WTC11 (cell line): ENCODE measurements around the gene DAG1. TPM values are rescaled to one million over a fixed set of nuclear protein-coding genes. Genes with fewer than 3 reads are reported as not detected.

Experiments used
- ATAC-seq: fragments of 200-7000 bp; cut with Tn5 transposase; 2 replicates; pipeline ENCODE4 v1.10.0; 2021; ENCODE audit warnings: mild to moderate bottlenecking, moderate library complexity
- CTCF ChIA-PET: fragments of 300-600 bp; sonication (Branson Sonifier 250); formaldehyde crosslinking; loops from one replicate; lab custom pipeline; 2021; ENCODE audit warnings: antibody characterized with exemption; lab: Charles Lee
- POLR2A ChIA-PET: fragments of 350-600 bp; sonication (Branson Sonifier 250); formaldehyde crosslinking; loops from one replicate; lab custom pipeline; 2021; ENCODE audit warnings: antibody characterized with exemption; lab: Charles Lee
- DNase-seq: peaks from one replicate; pipeline ENCODE4 v3.0.0; 2021; ENCODE audit warnings: low spot score
- H3K27ac Mint-ChIP-seq: 2 replicates; pipeline ENCODE4 v1.8.0; 2021; ENCODE audit warnings: mixed read lengths
- H3K27me3 Mint-ChIP-seq: 2 replicates; pipeline ENCODE4 v1.8.0; 2021; ENCODE audit warnings: low read depth, mild to moderate bottlenecking, moderate library complexity, mixed read lengths
- H3K36me3 Mint-ChIP-seq: 2 replicates; pipeline ENCODE4 v1.8.0; 2021; ENCODE audit warnings: mixed read lengths
- H3K4me1 Mint-ChIP-seq: 2 replicates; pipeline ENCODE4 v1.8.0; 2022; ENCODE audit warnings: mixed read lengths
- H3K4me3 Mint-ChIP-seq: 2 replicates; pipeline ENCODE4 v1.8.0; 2021; ENCODE audit warnings: mild to moderate bottlenecking, moderate library complexity, mixed read lengths
- H3K9me3 Mint-ChIP-seq: 2 replicates; pipeline ENCODE4 v1.8.0; 2021; ENCODE audit warnings: mixed read lengths
- ATF2 ChIP-seq: sonication (generic); formaldehyde crosslinking; IDR thresholded peaks from 2 replicates; pipeline ENCODE4 v1.8.1; 2022; ENCODE audit warnings: low read depth, missing genetic modification reagents, borderline replicate concordance
- CDX4 ChIP-seq: fragments of 250-450 bp; sonication (Bioruptor Pico); IDR thresholded peaks from 2 replicates; pipeline ENCODE4 v1.9.0; 2021; ENCODE audit warnings: moderate library complexity, mild to moderate bottlenecking, inconsistent platforms, borderline replicate concordance
- E2F4 ChIP-seq: sonication (generic); formaldehyde crosslinking; IDR thresholded peaks from 2 replicates; pipeline ENCODE4 v1.8.1; 2022; ENCODE audit warnings: low read depth, mild to moderate bottlenecking, moderate library complexity, missing genetic modification reagents, borderline replicate concordance
- ELF4 ChIP-seq: sonication (generic); formaldehyde crosslinking; IDR thresholded peaks from 2 replicates; pipeline ENCODE4 v1.8.1; 2022; ENCODE audit warnings: low read depth, mild to moderate bottlenecking, moderate library complexity, missing genetic modification reagents
- FOXJ3 ChIP-seq: sonication (generic); formaldehyde crosslinking; IDR thresholded peaks from 2 replicates; pipeline ENCODE4 v1.9.0; 2021; ENCODE audit warnings: missing genetic modification reagents, mild to moderate bottlenecking, borderline replicate concordance
- FOXP1 ChIP-seq: sonication (generic); formaldehyde crosslinking; IDR thresholded peaks from 2 replicates; pipeline ENCODE4 v1.8.0; 2022; ENCODE audit warnings: missing genetic modification reagents, mild to moderate bottlenecking, moderate library complexity, borderline replicate concordance
- GRHL2 ChIP-seq: fragments of 250-450 bp; sonication (Bioruptor Pico); IDR thresholded peaks from 2 replicates; pipeline ENCODE4 v1.8.0; 2022; ENCODE audit warnings: mild to moderate bottlenecking, moderate library complexity; ENCODE audit not compliant: insufficient replicate concordance, severe bottlenecking
- HMGA2 ChIP-seq: fragments of 250-450 bp; sonication (Bioruptor Pico); IDR thresholded peaks from 2 replicates; pipeline ENCODE4 v1.4.0; 2021; ENCODE audit warnings: mild to moderate bottlenecking, moderate library complexity
- MAX ChIP-seq: sonication (generic); formaldehyde crosslinking; IDR thresholded peaks from 2 replicates; pipeline ENCODE4 v1.8.0; 2022; ENCODE audit warnings: mild to moderate bottlenecking, missing genetic modification reagents
- MLX ChIP-seq: sonication (generic); formaldehyde crosslinking; IDR thresholded peaks from 2 replicates; pipeline ENCODE4 v1.8.1; 2023; ENCODE audit warnings: mild to moderate bottlenecking, missing genetic modification reagents, moderate library complexity
- SOX15 ChIP-seq: fragments of 250-450 bp; sonication (Bioruptor Pico); IDR thresholded peaks from 2 replicates; pipeline ENCODE4 v1.9.0; 2021; ENCODE audit warnings: mild to moderate bottlenecking
- TEAD1 ChIP-seq: sonication (generic); formaldehyde crosslinking; IDR thresholded peaks from 2 replicates; pipeline ENCODE4 v1.8.0; 2022; ENCODE audit warnings: mild to moderate bottlenecking, missing genetic modification reagents
- ZNF263 ChIP-seq: sonication (generic); formaldehyde crosslinking; IDR thresholded peaks from 2 replicates; pipeline ENCODE4 v1.8.1; 2022; ENCODE audit warnings: low read depth, mild to moderate bottlenecking, moderate library complexity, missing genetic modification reagents
- ZNF671 ChIP-seq: fragments of 250-450 bp; sonication (Bioruptor Pico); IDR thresholded peaks from 2 replicates; pipeline ENCODE4 v1.8.0; 2021; ENCODE audit warnings: mild to moderate bottlenecking
- total RNA-seq: library from RNA; stranded (reverse); gene quantifications from 3 replicates; pipeline ENCODE4 v1.2.3, GENCODE V29; 2021
- TF ChIP-seq, protein P1 (sequence below): sonication (generic); formaldehyde crosslinking; IDR thresholded peaks from 2 replicates; pipeline ENCODE4 v1.8.1; 2023; ENCODE audit warnings: mild to moderate bottlenecking, missing genetic modification reagents, borderline replicate concordance

Gene DAG1
- total RNA-seq, 1 experiment from 2014 or later: 115 TPM

DNA sequence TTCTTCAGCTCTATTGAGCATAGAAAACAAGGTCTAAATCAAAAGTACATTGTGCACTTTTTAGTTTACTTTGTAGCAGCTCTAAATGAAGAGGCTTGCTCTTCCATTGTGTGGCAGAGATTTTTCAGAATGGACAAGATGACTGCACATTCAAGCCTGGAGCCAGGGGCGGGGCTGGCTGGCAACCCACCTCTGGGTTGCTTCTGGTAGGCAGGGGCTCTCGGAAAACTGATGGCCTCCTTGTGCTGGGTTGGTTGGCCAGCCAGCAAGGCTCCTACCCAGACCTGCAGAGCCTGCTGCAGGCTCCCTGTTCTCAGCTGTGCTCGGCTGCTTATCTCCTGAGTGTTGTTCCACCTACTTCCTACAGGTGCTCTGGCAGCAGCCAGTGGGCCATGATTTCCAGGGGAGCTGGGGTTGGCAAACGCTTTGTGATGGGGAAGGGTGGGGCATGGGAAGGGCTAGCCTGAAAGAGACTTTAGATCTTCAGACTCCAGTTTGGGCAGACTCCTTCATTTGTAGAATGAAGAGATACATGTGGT, 93.0 kb downstream of the DAG1 start:
- ATAC-seq (peak; percentile 98), DNase-seq (peak; percentile 47)
- POLR2A ChIA-PET: no interaction called here
- CTCF ChIA-PET: interaction anchor here (0.5 to 4.7 kb wide), 20 partner anchors 9 to 1022 kb away, joined by 3 to 56 read pairs (median 3); partner anchors contain the start of gene BSN
- Mint-ChIP-seq H3K27me3 (no peaks in the 10 kb centered on the region; the same call in 1 of the 2 replicates), H3K27ac (no peak overlapping the region), H3K4me3 (no peak overlapping the region), H3K36me3 (no peaks in the 10 kb centered on the region)
- TF ChIP-seq GRHL2 (CRISPR knock-in tag) (no peak), E2F4 (CRISPR knock-in tag) (no peak), MLX (CRISPR knock-in tag) (no peak), CDX4 (no peak), TEAD1 (CRISPR knock-in tag) (no peak)
- TF ChIP-seq, protein P1, sequence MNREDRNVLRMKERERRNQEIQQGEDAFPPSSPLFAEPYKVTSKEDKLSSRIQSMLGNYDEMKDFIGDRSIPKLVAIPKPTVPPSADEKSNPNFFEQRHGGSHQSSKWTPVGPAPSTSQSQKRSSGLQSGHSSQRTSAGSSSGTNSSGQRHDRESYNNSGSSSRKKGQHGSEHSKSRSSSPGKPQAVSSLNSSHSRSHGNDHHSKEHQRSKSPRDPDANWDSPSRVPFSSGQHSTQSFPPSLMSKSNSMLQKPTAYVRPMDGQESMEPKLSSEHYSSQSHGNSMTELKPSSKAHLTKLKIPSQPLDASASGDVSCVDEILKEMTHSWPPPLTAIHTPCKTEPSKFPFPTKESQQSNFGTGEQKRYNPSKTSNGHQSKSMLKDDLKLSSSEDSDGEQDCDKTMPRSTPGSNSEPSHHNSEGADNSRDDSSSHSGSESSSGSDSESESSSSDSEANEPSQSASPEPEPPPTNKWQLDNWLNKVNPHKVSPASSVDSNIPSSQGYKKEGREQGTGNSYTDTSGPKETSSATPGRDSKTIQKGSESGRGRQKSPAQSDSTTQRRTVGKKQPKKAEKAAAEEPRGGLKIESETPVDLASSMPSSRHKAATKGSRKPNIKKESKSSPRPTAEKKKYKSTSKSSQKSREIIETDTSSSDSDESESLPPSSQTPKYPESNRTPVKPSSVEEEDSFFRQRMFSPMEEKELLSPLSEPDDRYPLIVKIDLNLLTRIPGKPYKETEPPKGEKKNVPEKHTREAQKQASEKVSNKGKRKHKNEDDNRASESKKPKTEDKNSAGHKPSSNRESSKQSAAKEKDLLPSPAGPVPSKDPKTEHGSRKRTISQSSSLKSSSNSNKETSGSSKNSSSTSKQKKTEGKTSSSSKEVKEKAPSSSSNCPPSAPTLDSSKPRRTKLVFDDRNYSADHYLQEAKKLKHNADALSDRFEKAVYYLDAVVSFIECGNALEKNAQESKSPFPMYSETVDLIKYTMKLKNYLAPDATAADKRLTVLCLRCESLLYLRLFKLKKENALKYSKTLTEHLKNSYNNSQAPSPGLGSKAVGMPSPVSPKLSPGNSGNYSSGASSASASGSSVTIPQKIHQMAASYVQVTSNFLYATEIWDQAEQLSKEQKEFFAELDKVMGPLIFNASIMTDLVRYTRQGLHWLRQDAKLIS (CRISPR knock-in tag): no peak
- TF ChIP-seq, all 79 proteins: peak for 0
- Mint-ChIP-seq H3K9me3 (peaks cover 7% of the 10 kb centered on the region), H3K4me1 (no peaks in the 10 kb centered on the region)

DNA sequence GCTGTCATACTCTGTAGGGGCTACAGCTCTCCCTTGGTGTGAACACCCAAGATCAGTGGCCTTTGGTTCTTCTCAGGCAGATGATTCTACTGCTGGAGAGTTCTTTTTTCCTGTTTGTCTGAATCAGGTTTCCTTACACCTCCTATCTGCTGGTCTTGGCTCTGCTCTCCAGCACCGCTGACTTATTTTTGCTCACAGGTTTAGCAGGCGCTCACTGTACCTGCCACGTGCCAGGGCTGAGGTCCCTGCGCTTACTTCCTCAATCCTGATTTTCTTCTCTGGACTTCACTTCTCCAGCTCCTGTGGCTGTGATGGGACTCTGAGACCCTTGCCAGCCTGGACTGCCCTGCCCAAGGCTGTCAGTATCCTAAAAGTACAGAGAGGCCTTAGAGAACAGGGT, 93.7 kb downstream of the DAG1 start:
- POLR2A ChIA-PET: no interaction called here

More for the DNA sequence above, 93.7 kb downstream of the DAG1 start:
- H3K9me3 Mint-ChIP-seq: peaks cover 7% of the 10 kb centered on the region
- no peaks in the 10 kb centered on the region for H3K4me1 Mint-ChIP-seq
- ATAC-seq: no peak
- no peak for DNase-seq
- no peaks in the 10 kb centered on the region; the same call in 1 of the 2 replicates for H3K27me3 Mint-ChIP-seq
- H3K4me3 Mint-ChIP-seq: no peak overlapping the region
- TF ChIP-seq FOXJ3 (CRISPR knock-in tag) (no peak), ZNF671 (no peak), GRHL2 (CRISPR knock-in tag) (no peak), ATF2 (CRISPR knock-in tag) (no peak), SOX15 (no peak), FOXP1 (CRISPR knock-in tag) (no peak), TEAD1 (CRISPR knock-in tag) (no peak), E2F4 (CRISPR knock-in tag) (no peak), ELF4 (CRISPR knock-in tag) (no peak), MAX (CRISPR knock-in tag) (no peak), ZNF263 (CRISPR knock-in tag) (no peak), MLX (CRISPR knock-in tag) (no peak), HMGA2 (CRISPR knock-in tag) (no peak)
- CTCF ChIA-PET: interaction anchor here (0.5 to 4.7 kb wide), 19 partner anchors 9 to 115 kb away, joined by 3 to 56 read pairs (median 3); partner anchors contain the start of gene BSN
- H3K27ac Mint-ChIP-seq: no peak overlapping the region
- no peaks in the 10 kb centered on the region for H3K36me3 Mint-ChIP-seq
